ENCODE measurements around the gene DRGX. TPM values are rescaled to one million over a fixed set of nuclear protein-coding genes. Genes with fewer than 3 reads are reported as not detected.

Gene DRGX
- polyA plus RNA-seq, 1 donor from 2014 or later: not detected

DNA sequence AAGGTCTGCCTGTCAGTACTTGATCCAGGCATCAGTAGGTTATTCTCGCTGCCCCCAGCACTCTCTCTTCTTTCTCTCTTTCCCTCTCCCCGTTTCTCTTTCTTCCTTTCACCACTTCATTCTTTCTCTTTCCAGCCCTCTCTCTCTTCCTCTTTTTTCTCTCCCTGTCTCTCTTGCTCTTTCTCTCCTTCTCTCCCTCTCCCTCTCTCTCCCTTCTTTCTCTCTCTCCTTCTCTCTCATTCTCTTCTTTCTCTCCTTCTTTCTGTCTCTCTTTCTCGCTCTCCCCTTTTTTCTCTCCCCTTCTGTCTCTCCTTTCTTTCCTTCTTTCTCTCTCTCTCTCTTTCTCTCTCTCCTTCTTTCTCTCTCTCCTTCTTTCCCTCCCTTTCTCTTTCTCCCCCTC lies 7.5 kb upstream of the DRGX start:
- no peaks in the 10 kb centered on the region for H3K9me2 ChIP-seq (ENCODE audit: insufficient read depth, low read length)
- no peak overlapping the region for H3K9ac ChIP-seq (ENCODE audit: low read length)
- no peaks in the 10 kb centered on the region for H4K20me1 ChIP-seq (ENCODE audit: insufficient read depth)
- no peak overlapping the region for H3K27ac ChIP-seq (ENCODE audit: low read length)
- TF ChIP-seq TAF1 (IDR thresholded peaks at IDR 0.05; ENCODE audit: low read depth): no peak
- no peak for TF ChIP-seq POLR2AphosphoS5 (IDR thresholded peaks at IDR 0.05)
- TF ChIP-seq, protein P1, sequence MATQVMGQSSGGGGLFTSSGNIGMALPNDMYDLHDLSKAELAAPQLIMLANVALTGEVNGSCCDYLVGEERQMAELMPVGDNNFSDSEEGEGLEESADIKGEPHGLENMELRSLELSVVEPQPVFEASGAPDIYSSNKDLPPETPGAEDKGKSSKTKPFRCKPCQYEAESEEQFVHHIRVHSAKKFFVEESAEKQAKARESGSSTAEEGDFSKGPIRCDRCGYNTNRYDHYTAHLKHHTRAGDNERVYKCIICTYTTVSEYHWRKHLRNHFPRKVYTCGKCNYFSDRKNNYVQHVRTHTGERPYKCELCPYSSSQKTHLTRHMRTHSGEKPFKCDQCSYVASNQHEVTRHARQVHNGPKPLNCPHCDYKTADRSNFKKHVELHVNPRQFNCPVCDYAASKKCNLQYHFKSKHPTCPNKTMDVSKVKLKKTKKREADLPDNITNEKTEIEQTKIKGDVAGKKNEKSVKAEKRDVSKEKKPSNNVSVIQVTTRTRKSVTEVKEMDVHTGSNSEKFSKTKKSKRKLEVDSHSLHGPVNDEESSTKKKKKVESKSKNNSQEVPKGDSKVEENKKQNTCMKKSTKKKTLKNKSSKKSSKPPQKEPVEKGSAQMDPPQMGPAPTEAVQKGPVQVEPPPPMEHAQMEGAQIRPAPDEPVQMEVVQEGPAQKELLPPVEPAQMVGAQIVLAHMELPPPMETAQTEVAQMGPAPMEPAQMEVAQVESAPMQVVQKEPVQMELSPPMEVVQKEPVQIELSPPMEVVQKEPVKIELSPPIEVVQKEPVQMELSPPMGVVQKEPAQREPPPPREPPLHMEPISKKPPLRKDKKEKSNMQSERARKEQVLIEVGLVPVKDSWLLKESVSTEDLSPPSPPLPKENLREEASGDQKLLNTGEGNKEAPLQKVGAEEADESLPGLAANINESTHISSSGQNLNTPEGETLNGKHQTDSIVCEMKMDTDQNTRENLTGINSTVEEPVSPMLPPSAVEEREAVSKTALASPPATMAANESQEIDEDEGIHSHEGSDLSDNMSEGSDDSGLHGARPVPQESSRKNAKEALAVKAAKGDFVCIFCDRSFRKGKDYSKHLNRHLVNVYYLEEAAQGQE (IDR thresholded peaks at IDR 0.05; ENCODE audit: borderline replicate concordance): no peak
- TF ChIP-seq EZH2 (IDR thresholded peaks at IDR 0.05; ENCODE audit: borderline replicate concordance, insufficient read depth, low read length, poor library complexity, severe bottlenecking): no peak
- no peak for TF ChIP-seq SMC3 (conservative IDR thresholded peaks at IDR 0.05; ENCODE audit: poor library complexity)
- no peak for TF ChIP-seq EP300 (conservative IDR thresholded peaks at IDR 0.05; ENCODE audit: poor library complexity, severe bottlenecking)
- TF ChIP-seq, protein P2, sequence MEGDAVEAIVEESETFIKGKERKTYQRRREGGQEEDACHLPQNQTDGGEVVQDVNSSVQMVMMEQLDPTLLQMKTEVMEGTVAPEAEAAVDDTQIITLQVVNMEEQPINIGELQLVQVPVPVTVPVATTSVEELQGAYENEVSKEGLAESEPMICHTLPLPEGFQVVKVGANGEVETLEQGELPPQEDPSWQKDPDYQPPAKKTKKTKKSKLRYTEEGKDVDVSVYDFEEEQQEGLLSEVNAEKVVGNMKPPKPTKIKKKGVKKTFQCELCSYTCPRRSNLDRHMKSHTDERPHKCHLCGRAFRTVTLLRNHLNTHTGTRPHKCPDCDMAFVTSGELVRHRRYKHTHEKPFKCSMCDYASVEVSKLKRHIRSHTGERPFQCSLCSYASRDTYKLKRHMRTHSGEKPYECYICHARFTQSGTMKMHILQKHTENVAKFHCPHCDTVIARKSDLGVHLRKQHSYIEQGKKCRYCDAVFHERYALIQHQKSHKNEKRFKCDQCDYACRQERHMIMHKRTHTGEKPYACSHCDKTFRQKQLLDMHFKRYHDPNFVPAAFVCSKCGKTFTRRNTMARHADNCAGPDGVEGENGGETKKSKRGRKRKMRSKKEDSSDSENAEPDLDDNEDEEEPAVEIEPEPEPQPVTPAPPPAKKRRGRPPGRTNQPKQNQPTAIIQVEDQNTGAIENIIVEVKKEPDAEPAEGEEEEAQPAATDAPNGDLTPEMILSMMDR (IDR thresholded peaks at IDR 0.05; ENCODE audit: poor library complexity, severe bottlenecking): no peak
- H3F3A ChIP-seq (ENCODE audit: insufficient read depth, low read length, poor library complexity, severe bottlenecking): no peaks in the 10 kb centered on the region
- H3K9me3 ChIP-seq (ENCODE audit: low read length): no peaks in the 10 kb centered on the region
- no peak overlapping the region for H3K4me3 ChIP-seq (ENCODE audit: low read length)
- H3K4me2 ChIP-seq (ENCODE audit: low read length): no peak overlapping the region
- H2AFZ ChIP-seq (ENCODE audit: low read depth, low read length): no peak overlapping the region
- H3K27me3 ChIP-seq (ENCODE audit: insufficient read depth, low read depth, low read length): peaks cover 61% of the 10 kb centered on the region
- no peaks in the 10 kb centered on the region for H3K36me3 ChIP-seq (ENCODE audit: insufficient read depth, low read length)
- H3K79me2 ChIP-seq (replicated peaks; ENCODE audit: insufficient read depth, low read length): no peaks in the 10 kb centered on the region

DNA sequence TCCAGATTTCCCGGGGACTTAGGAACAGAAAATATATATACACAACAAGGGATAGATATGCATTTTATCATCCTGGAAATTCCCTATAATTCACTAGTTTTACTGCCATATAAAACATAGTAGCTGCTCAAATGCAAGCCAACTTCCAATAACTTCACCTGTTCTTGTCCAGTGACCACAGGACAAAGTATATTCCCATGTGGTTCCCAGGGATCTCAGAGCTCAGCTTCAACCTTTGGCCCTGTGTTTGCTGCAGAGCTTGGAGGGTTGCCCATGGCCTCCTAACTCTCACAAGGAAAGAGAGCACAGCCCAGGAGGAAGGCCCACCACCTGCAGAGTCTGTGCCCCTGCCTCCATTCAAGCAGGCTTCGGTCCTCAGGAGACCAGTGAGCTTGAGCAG lies 4.5 kb upstream of the DRGX start:
- no peaks in the 10 kb centered on the region for H4K20me1 ChIP-seq (ENCODE audit: insufficient read depth)
- no peaks in the 10 kb centered on the region for H3K79me2 ChIP-seq (replicated peaks; ENCODE audit: insufficient read depth, low read length)
- no peak overlapping the region for H3K4me3 ChIP-seq (ENCODE audit: low read length)
- peaks cover 87% of the 10 kb centered on the region for H3K27me3 ChIP-seq (ENCODE audit: insufficient read depth, low read depth, low read length)
- H3K9me3 ChIP-seq (ENCODE audit: low read length): no peaks in the 10 kb centered on the region
- H3K27ac ChIP-seq (ENCODE audit: low read length): no peak overlapping the region
- no peaks in the 10 kb centered on the region for H3K36me3 ChIP-seq (ENCODE audit: insufficient read depth, low read length)
- no peaks in the 10 kb centered on the region for H3F3A ChIP-seq (ENCODE audit: insufficient read depth, low read length, poor library complexity, severe bottlenecking)
- H3K4me2 ChIP-seq (ENCODE audit: low read length): no peak overlapping the region
- TF ChIP-seq SMC3 (conservative IDR thresholded peaks at IDR 0.05; ENCODE audit: poor library complexity) (no peak), EZH2 (IDR thresholded peaks at IDR 0.05; ENCODE audit: borderline replicate concordance, insufficient read depth, low read length, poor library complexity, severe bottlenecking) (no peak), POLR2AphosphoS5 (IDR thresholded peaks at IDR 0.05) (no peak), MXI1 (conservative IDR thresholded peaks at IDR 0.05; ENCODE audit: poor library complexity, severe bottlenecking) (no peak), EP300 (conservative IDR thresholded peaks at IDR 0.05; ENCODE audit: poor library complexity, severe bottlenecking) (no peak), RAD21 (conservative IDR thresholded peaks at IDR 0.05) (no peak)
- TF ChIP-seq, protein P2 (IDR thresholded peaks at IDR 0.05; ENCODE audit: poor library complexity, severe bottlenecking): no peak
- H3K9ac ChIP-seq (ENCODE audit: low read length): no peak overlapping the region
- no peaks in the 10 kb centered on the region for H3K9me2 ChIP-seq (ENCODE audit: insufficient read depth, low read length)
- H2AFZ ChIP-seq (ENCODE audit: low read depth, low read length): no peak overlapping the region
